Measurements from ENCODE around the gene SEC24B. TPM values are rescaled to one million over a fixed set of nuclear protein-coding genes. Genes with fewer than 3 reads are reported as not detected.

SEC24B gene
- total and polyA plus RNA-seq, 2 donors (not counting 3 experiments of a cell fraction or from before 2014, with no cell fraction given), result 35.9 to 46.2 TPM

DNA sequence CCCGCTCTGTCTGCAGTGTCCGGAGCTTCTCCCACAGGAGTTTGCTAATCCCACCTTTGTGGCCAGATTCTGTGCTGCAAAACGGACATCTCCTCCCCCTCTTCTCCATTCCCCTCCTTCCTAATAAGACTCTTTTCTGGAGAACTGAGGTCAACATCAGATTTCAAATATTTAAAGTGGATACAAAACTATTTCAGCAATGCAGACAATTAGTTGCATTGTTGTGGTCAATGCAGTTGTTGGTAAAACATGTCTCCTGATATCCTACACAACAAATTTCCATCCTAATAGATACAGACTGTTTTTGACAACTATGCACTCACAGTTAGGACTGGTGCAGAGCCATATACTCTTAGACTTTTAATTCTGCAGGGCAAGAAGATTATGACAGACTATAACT, 121.4 kb downstream of the SEC24B start:
- POLR2A ChIA-PET, result no interaction called here

DNA sequence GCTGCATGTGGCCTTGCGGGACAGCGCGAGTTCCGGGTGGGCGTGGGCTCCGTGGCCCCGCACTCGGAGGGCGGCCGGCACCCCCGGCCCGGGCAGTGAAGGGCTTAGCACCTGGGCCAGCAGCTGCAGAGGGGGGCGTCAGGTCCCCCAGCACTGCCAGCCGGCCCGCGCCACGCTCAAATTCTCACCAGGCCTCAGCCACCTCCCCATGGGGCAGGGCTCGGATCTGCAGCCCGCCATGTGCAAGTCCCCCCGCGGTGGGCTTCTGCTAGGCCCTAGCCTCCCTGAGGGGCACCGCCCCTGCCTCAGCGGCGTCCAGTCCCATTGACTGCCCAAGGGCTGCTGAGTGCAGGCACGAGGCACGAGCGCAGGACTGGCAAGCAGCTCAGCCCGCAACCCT, 123.8 kb downstream of the SEC24B start:
- CTCF ChIA-PET, result no interaction called here
- no peak overlapping the region for H3K4me2 ChIP-seq (ENCODE audit: insufficient read depth, low read length)
- no peak for FAIRE-seq

More for the DNA sequence above, 121.4 kb downstream of the SEC24B start:
- H3K27ac ChIP-seq (ENCODE audit: insufficient read depth, low read depth, low read length), result no peak overlapping the region
- no peak for FAIRE-seq
- no peaks in the 10 kb centered on the region for H3K36me3 ChIP-seq (ENCODE audit: control insufficient read depth in 2 of 2, extremely low read depth in 1 of 2, insufficient read depth in 2 of 2, low read length in 2 of 2)
- no peak for DNase-seq (ENCODE audit: low read depth, low spot score)
- H2AFZ ChIP-seq (ENCODE audit: low read depth, low read length), result no peak overlapping the region
- no peaks in the 10 kb centered on the region for H3K9me3 ChIP-seq (replicated peaks; ENCODE audit: control insufficient read depth, insufficient read depth, low read length)
- H4K20me1 ChIP-seq (replicated peaks; ENCODE audit: control insufficient read depth, extremely low read depth, insufficient read depth, low read length), result no peaks in the 10 kb centered on the region
- H3K27me3 ChIP-seq (ENCODE audit: control insufficient read depth in 2 of 2, insufficient read depth in 2 of 2, low read length in 2 of 2), result no peaks in the 10 kb centered on the region
- no peaks in the 10 kb centered on the region for H3K79me2 ChIP-seq (ENCODE audit: control insufficient read depth, insufficient read depth, low read length)
- H3K9ac ChIP-seq (replicated peaks; ENCODE audit: extremely low read depth, insufficient read depth, low read length), result no peak overlapping the region
- H3K9me1 ChIP-seq (replicated peaks; ENCODE audit: control insufficient read depth, extremely low read depth, insufficient read depth, low read length), result no peaks in the 10 kb centered on the region
- dilution Hi-C loops (cut with MboI; ENCODE audit: extremely low pct_ligation_motif_present, low sequenced_read_pairs), result no loop called here
- no TSS peak for BruUV-seq (replicated peaks)
- TF ChIP-seq, protein P1, sequence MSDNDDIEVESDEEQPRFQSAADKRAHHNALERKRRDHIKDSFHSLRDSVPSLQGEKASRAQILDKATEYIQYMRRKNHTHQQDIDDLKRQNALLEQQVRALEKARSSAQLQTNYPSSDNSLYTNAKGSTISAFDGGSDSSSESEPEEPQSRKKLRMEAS (IDR thresholded peaks at IDR 0.05; ENCODE audit: insufficient read depth, insufficient read length), result no peak
- TF ChIP-seq, protein P2, sequence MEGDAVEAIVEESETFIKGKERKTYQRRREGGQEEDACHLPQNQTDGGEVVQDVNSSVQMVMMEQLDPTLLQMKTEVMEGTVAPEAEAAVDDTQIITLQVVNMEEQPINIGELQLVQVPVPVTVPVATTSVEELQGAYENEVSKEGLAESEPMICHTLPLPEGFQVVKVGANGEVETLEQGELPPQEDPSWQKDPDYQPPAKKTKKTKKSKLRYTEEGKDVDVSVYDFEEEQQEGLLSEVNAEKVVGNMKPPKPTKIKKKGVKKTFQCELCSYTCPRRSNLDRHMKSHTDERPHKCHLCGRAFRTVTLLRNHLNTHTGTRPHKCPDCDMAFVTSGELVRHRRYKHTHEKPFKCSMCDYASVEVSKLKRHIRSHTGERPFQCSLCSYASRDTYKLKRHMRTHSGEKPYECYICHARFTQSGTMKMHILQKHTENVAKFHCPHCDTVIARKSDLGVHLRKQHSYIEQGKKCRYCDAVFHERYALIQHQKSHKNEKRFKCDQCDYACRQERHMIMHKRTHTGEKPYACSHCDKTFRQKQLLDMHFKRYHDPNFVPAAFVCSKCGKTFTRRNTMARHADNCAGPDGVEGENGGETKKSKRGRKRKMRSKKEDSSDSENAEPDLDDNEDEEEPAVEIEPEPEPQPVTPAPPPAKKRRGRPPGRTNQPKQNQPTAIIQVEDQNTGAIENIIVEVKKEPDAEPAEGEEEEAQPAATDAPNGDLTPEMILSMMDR (IDR thresholded peaks at IDR 0.05; ENCODE audit: extremely low read depth in 1 of 2, insufficient read depth in 1 of 2, low read depth in 1 of 2, low read length in 2 of 2), result no peak
- no peak for TF ChIP-seq POLR2AphosphoS5 (IDR thresholded peaks at IDR 0.05; ENCODE audit: insufficient read depth, low read depth, low read length)
- no peak for TF ChIP-seq MYC (IDR thresholded peaks at IDR 0.05; ENCODE audit: low read depth, low read length)
- TF ChIP-seq GATA2 (IDR thresholded peaks at IDR 0.05; ENCODE audit: insufficient read depth, insufficient read length, low read depth, low read length), result no peak
- CTCF ChIA-PET, result interaction anchor here (1.0 to 1.3 kb wide), 3 partner anchors 17 to 104 kb away, joined by 3 to 5 read pairs (median 3); no protein-coding TSS in a partner anchor
- no peak overlapping the region for H3K4me3 ChIP-seq (replicated peaks in 1 of 3; ENCODE audit: insufficient read depth in 1 of 3, low read depth in 1 of 3, low read length in 3 of 3)
- peaks cover 9% of the 10 kb centered on the region for H3K4me1 ChIP-seq (ENCODE audit: control insufficient read depth, extremely low read depth, insufficient read depth, low read length)
- no peak overlapping the region for H3K4me2 ChIP-seq (ENCODE audit: insufficient read depth, low read length)
- intact Hi-C loops (cut with micrococcal nuclease), result no loop called here

More for the DNA sequence above, 123.8 kb downstream of the SEC24B start:
- H3K9me3 ChIP-seq (replicated peaks; ENCODE audit: control insufficient read depth, insufficient read depth, low read length), result no peaks in the 10 kb centered on the region
- POLR2A ChIA-PET, result no interaction called here
- peaks cover 8% of the 10 kb centered on the region for H3K79me2 ChIP-seq (ENCODE audit: control insufficient read depth, insufficient read depth, low read length)
- TF ChIP-seq, protein P1 (IDR thresholded peaks at IDR 0.05; ENCODE audit: insufficient read depth, insufficient read length), result no peak
- TF ChIP-seq MYC (IDR thresholded peaks at IDR 0.05; ENCODE audit: low read depth, low read length) (no peak), JUN (IDR thresholded peaks at IDR 0.05; ENCODE audit: borderline replicate concordance, insufficient read depth, insufficient read length, low read depth) (no peak), POLR2A (IDR thresholded peaks at IDR 0.05; ENCODE audit: low read depth, low read length) (no peak), POLR2AphosphoS5 (IDR thresholded peaks at IDR 0.05; ENCODE audit: insufficient read depth, low read depth, low read length) (no peak), FOS (IDR thresholded peaks at IDR 0.05; ENCODE audit: borderline replicate concordance, insufficient read depth, low read length) (no peak), EZH2 (IDR thresholded peaks at IDR 0.05; ENCODE audit: borderline replicate concordance, low read depth, low read length, severe bottlenecking) (no peak), GATA2 (IDR thresholded peaks at IDR 0.05; ENCODE audit: insufficient read depth, insufficient read length, low read depth, low read length) (no peak)
- TF ChIP-seq, protein P2 (IDR thresholded peaks at IDR 0.05; ENCODE audit: extremely low read depth in 1 of 2, insufficient read depth in 1 of 2, low read depth in 1 of 2, low read length in 2 of 2), result no peak
- intact Hi-C loops (cut with micrococcal nuclease) (no loop called here), dilution Hi-C loops (cut with MboI; ENCODE audit: extremely low pct_ligation_motif_present, low sequenced_read_pairs) (no loop called here)
- no TSS peak for BruUV-seq (replicated peaks)
- no peak overlapping the region for H3K27ac ChIP-seq (ENCODE audit: insufficient read depth, low read depth, low read length)
- H3K4me3 ChIP-seq (replicated peaks in 1 of 3; ENCODE audit: insufficient read depth in 1 of 3, low read depth in 1 of 3, low read length in 3 of 3), result no peak overlapping the region
- no peak for DNase-seq (ENCODE audit: low read depth, low spot score)
- H3K9me1 ChIP-seq (replicated peaks; ENCODE audit: control insufficient read depth, extremely low read depth, insufficient read depth, low read length), result no peaks in the 10 kb centered on the region
- no peaks in the 10 kb centered on the region for H3K36me3 ChIP-seq (ENCODE audit: control insufficient read depth in 2 of 2, extremely low read depth in 1 of 2, insufficient read depth in 2 of 2, low read length in 2 of 2)
- H4K20me1 ChIP-seq (replicated peaks; ENCODE audit: control insufficient read depth, extremely low read depth, insufficient read depth, low read length), result no peaks in the 10 kb centered on the region
- H3K4me1 ChIP-seq (ENCODE audit: control insufficient read depth, extremely low read depth, insufficient read depth, low read length), result peaks cover 16% of the 10 kb centered on the region
- no peak overlapping the region for H3K9ac ChIP-seq (replicated peaks; ENCODE audit: extremely low read depth, insufficient read depth, low read length)
- no peaks in the 10 kb centered on the region for H3K27me3 ChIP-seq (ENCODE audit: control insufficient read depth in 2 of 2, insufficient read depth in 2 of 2, low read length in 2 of 2)
- no peak overlapping the region for H2AFZ ChIP-seq (ENCODE audit: low read depth, low read length)
